NCI-H187 treated with DMSO at 0.1 percent for 48 hours (cell line): Measurements from ENCODE around the gene LCE1B.

Experiments used
- DNase-seq: peaks from one replicate; lab custom pipeline; 2025; lab: John Stamatoyannopoulos, UW

LCE1B gene

GRCh38 chr1:152861374-152861773 lies 49.6 kb downstream of the LCE1B start:
- DNase-seq = no peak
